Measurements from ENCODE around the gene RPAP3. TPM values are rescaled to one million over a fixed set of nuclear protein-coding genes. Genes with fewer than 3 reads are reported as not detected.
"Not testable (repeated sequence)": the region's sequence is repeated elsewhere in the genome, so short reads cannot be mapped to it uniquely, and the experiment has no call there.

RPAP3 gene
- total RNA-seq, 4 donors from 2014 or later = 17.9 to 24.9 (median 21.4) TPM

DNA sequence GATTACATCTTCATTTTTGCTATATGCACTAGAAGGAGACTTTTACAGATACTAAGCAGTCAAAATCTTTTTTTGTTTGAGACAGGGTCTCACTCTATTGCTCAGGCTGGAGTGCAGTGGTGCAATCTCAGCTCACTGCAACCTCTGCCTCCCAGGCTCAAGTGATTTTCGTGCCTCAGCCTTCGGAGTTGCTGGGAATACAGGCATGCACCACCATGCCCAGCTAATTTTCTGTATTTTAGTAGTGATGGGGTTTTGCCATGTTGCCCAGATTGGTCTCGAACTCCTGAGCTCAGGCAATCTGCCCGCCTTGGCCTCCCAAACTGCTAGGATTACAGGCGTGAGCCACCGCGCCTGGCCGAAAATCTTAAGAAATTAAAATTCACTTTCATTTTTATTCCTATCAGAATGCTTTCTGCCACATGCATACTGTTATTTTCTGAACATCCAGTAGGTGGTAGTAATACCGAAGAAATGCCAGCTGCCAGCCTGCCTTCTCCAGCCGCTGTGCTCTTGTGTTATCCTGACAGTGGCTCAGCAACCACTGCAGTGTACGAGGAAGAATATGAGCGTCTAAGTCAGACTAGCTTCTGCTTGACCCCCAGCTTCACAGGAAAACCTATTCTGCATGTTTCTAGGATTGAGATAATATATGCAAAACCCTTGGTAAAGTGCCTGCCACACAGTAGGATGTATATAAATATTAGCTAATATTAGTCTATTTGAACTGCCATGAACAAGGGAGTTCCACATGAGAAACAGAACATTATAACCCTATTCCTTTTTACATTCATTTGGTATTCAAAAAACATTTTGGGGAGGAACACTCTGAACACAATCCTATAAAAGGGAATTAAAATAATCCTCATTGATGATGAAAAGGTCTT is 54.2 kb downstream of the RPAP3 start:
- intact Hi-C loops (cut with DNase I) = no loop called here
- WGBS, 2 donors = 41 to 52% methylated on average over 12 of the region's 12 CpGs
- Histone ChIP-seq H3K9me3 (no peaks in the 10 kb centered on the region), H3K27me3 (no peaks in the 10 kb centered on the region), H3K4me1 (no peaks in the 10 kb centered on the region), H3K27ac (no peak overlapping the region), H3K36me3 (no peaks in the 10 kb centered on the region), H3K4me3 (replicated peaks in 1 of 3) (no peak overlapping the region)
- TF ChIP-seq, protein P1, sequence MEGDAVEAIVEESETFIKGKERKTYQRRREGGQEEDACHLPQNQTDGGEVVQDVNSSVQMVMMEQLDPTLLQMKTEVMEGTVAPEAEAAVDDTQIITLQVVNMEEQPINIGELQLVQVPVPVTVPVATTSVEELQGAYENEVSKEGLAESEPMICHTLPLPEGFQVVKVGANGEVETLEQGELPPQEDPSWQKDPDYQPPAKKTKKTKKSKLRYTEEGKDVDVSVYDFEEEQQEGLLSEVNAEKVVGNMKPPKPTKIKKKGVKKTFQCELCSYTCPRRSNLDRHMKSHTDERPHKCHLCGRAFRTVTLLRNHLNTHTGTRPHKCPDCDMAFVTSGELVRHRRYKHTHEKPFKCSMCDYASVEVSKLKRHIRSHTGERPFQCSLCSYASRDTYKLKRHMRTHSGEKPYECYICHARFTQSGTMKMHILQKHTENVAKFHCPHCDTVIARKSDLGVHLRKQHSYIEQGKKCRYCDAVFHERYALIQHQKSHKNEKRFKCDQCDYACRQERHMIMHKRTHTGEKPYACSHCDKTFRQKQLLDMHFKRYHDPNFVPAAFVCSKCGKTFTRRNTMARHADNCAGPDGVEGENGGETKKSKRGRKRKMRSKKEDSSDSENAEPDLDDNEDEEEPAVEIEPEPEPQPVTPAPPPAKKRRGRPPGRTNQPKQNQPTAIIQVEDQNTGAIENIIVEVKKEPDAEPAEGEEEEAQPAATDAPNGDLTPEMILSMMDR (IDR thresholded peaks at IDR 0.05) = peak; percentile 31 to 77 (median 60)
- TF ChIP-seq POLR2A (IDR thresholded peaks at IDR 0.05) = no peak
- peak; percentile 39 to 48 for DNase-seq

DNA sequence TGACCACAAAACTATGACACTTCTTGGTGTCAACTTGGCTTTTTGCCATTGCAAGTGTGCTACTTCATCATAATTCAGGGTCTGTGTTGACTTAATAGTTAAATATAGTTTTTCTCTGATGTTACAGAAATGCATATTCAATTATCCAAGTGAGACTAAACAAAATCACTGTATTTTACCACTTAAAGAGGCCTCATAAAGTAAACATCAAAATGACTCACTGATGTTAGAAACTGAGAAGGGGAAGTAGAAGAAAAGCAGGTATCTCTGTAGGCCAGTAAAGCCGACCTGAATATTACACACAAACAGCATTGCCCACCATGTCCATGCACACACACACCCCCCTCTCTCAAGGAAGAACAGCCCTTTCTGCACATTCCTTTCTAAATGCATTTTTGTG is 55.4 kb downstream of the RPAP3 start:
- 75 to 88% methylated on average over 1 of the region's 1 CpG for whole genome bisulfite sequencing, 2 donors
- H3K27ac ChIP-seq = no peak overlapping the region
- no peaks in the 10 kb centered on the region for H3K9me3 ChIP-seq

DNA sequence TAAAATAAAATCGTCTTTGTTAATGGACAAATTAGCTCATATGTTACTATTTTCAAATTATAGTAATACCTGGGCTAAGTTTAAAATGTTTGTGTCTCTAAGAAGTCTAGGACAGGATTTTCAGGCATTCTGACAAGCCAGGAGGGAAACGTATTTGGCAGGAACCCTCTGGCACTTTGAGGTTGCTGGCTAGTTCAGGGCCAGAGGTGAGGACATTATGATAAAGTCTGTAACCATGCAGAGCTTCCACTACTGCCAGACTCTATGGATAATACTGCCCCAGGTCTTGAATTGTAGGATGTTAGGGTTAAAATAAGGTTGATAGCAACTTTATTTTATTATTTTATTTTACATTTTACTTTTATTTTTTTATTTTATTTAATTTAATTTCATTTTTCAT is 56.4 kb downstream of the RPAP3 start:
- intact Hi-C loops (cut with DNase I) = no loop called here
- Histone ChIP-seq H3K36me3 (no peaks in the 10 kb centered on the region), H3K27ac (no peak overlapping the region), H3K27me3 (no peaks in the 10 kb centered on the region), H3K4me3 (replicated peaks in 1 of 3) (no peak overlapping the region), H3K9me3 (no peaks in the 10 kb centered on the region), H3K4me1 (no peaks in the 10 kb centered on the region)
- 78 to 86% methylated on average over 2 of the region's 2 CpGs for whole genome bisulfite sequencing, 2 donors
- DNase-seq = no peak
- no peak for TF ChIP-seq POLR2A (IDR thresholded peaks at IDR 0.05)
- TF ChIP-seq, protein P1 (IDR thresholded peaks at IDR 0.05) = no peak

More for the DNA sequence above, 55.4 kb downstream of the RPAP3 start:
- TF ChIP-seq, protein P1 (IDR thresholded peaks at IDR 0.05) = no peak
- no peak for TF ChIP-seq POLR2A (IDR thresholded peaks at IDR 0.05)
- H3K27me3 ChIP-seq = no peaks in the 10 kb centered on the region
- DNase-seq = no peak
- no peak overlapping the region for H3K4me3 ChIP-seq (replicated peaks in 1 of 3)
- no peaks in the 10 kb centered on the region for H3K36me3 ChIP-seq
- H3K4me1 ChIP-seq = no peaks in the 10 kb centered on the region
- intact Hi-C loops (cut with DNase I) = no loop called here

DNA sequence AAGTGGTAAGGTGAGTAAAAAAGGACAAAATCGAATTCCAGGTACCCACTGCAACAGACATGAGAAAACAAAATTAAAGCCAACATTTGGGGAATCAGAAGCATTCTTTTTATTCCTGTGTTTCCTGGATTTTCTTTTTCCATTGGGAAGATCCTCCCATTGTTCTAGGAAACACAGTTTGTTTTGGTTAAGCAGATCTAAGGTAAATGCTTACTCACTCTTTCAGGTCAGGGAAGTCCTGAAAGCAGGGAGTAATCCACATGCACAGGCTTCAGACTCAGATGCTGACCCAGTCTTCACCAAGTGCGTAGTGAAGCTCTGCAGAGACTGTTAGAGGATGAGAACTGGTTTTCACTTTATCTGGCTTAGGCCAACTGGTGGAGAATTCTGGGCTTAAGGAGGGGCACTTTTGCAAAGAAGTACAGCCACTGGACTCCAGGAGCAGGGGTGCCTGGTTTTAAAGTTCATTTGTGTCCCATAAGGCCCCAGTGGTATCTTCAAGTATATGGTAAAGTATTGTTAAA is 57.7 kb downstream of the RPAP3 start:
- H3K9me3 ChIP-seq = no peaks in the 10 kb centered on the region
- 90 to 92% methylated on average over 2 of the region's 2 CpGs for WGBS, 2 donors
- intact Hi-C loops (cut with DNase I) = no loop called here

DNA sequence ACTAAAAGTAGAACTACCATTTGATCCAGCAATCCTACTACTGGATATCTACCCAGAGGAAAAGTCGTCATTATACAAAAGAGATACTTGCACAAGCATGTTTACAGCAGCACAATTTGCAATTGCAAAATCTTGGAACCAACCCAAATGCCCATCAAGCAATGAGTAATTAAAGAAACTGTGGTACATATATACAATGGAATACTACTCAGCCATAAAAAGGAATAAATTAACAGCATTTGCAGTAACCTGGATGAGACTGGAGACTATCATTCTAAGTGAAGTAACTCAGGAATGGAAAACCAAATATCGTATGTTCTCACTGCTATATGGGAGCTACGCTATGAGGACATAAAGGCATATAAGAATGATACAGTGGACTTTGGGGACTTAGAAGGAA is 63.5 kb downstream of the RPAP3 start:
- H3K9me3 ChIP-seq; H3K27ac ChIP-seq; H3K27me3 ChIP-seq; intact Hi-C loops (cut with DNase I); DNase-seq; H3K4me3 ChIP-seq (replicated peaks in 1 of 3); H3K4me1 ChIP-seq; H3K36me3 ChIP-seq: not testable (repeated sequence)
- 96 to 98% methylated on average over 3 of the region's 3 CpGs for WGBS, 2 donors

More for the DNA sequence above, 57.7 kb downstream of the RPAP3 start:
- Histone ChIP-seq H3K27ac (no peak overlapping the region), H3K4me3 (replicated peaks in 1 of 3) (no peak overlapping the region), H3K4me1 (no peaks in the 10 kb centered on the region), H3K36me3 (no peaks in the 10 kb centered on the region), H3K27me3 (no peaks in the 10 kb centered on the region)
- DNase-seq = no peak
- TF ChIP-seq, protein P1 (IDR thresholded peaks at IDR 0.05) = no peak
- no peak for TF ChIP-seq POLR2A (IDR thresholded peaks at IDR 0.05)
